Endodermal cell (in vitro differentiated cells): ENCODE measurements around the gene KIF6. TPM values are rescaled to one million over a fixed set of nuclear protein-coding genes. Genes with fewer than 3 reads are reported as not detected.

Experiments used
- DNase-seq: peaks from one replicate; pipeline ENCODE4 v3.0.0-alpha.2; 2017
- H3K27ac ChIP-seq: 2 replicates; pipeline ENCODE4 v1.5.1; 2013; ENCODE audit warnings: mild to moderate bottlenecking, low read depth, low read length, moderate library complexity
- H3K27me3 ChIP-seq: 2 replicates; pipeline ENCODE4 v1.6.1; 2013; ENCODE audit warnings: mild to moderate bottlenecking, low read length, moderate library complexity; ENCODE audit not compliant: insufficient read depth, control insufficient read depth, poor library complexity, severe bottlenecking
- H3K36me3 ChIP-seq: 2 replicates; pipeline ENCODE4 v1.7.0; 2013; ENCODE audit warnings: mild to moderate bottlenecking, low read length, moderate library complexity; ENCODE audit not compliant: control insufficient read depth, insufficient read depth
- H3K4me1 ChIP-seq: one replicate; pipeline ENCODE4 v1.7.0; 2013; ENCODE audit warnings: low read length; ENCODE audit not compliant: control insufficient read depth, insufficient read depth
- H3K4me3 ChIP-seq: 2 replicates; pipeline ENCODE4 v1.5.1; 2013; ENCODE audit warnings: mild to moderate bottlenecking, low read length, moderate library complexity
- H3K9ac ChIP-seq: 2 replicates; pipeline ENCODE4 v1.6.1; 2013; ENCODE audit warnings: mild to moderate bottlenecking, low read length, moderate library complexity; ENCODE audit not compliant: poor library complexity, severe bottlenecking; ENCODE audit errors: extremely low read depth
- H3K9me3 ChIP-seq: 2 replicates; pipeline ENCODE4 v1.6.1; 2013; ENCODE audit warnings: mild to moderate bottlenecking, low read length, moderate library complexity; ENCODE audit not compliant: control insufficient read depth
- H3K27ac Mint-ChIP-seq: 2 replicates; pipeline ENCODE4 v1.8.0; 2020; ENCODE audit warnings: mixed read lengths
- H3K27me3 Mint-ChIP-seq: 2 replicates; pipeline ENCODE4 v1.8.0; 2021; ENCODE audit warnings: mild to moderate bottlenecking, mixed read lengths; ENCODE audit not compliant: insufficient read depth
- H3K36me3 Mint-ChIP-seq: 2 replicates; pipeline ENCODE4 v1.8.0; 2020; ENCODE audit warnings: low read depth, mixed read lengths
- H3K4me1 Mint-ChIP-seq: 2 replicates; pipeline ENCODE4 v1.8.0; 2020; ENCODE audit warnings: mixed read lengths
- H3K4me3 Mint-ChIP-seq: 2 replicates; pipeline ENCODE4 v1.8.0; 2020; ENCODE audit warnings: mild to moderate bottlenecking, moderate library complexity, mixed read lengths
- H3K9me3 Mint-ChIP-seq: 2 replicates; pipeline ENCODE4 v1.8.0; 2020; ENCODE audit warnings: mild to moderate bottlenecking, mixed read lengths
- WGBS, 2 experiments: methylation state at CpG; one replicate each; pipeline versions ENCODE4 v1.1.5 to v1.1.7; 2013; ENCODE audit warnings: missing lambda C conversion rate in 2 of 2, mixed read lengths in 1 of 2; ENCODE audit not compliant: insufficient coverage in 1 of 2, insufficient read length in 1 of 2; 5-methylcytosine and 5-hydroxymethylcytosine counted together
- total RNA-seq, 2 donors: library from RNA; stranded (reverse); fragmentation: NEBNext Ultra II Directional in 1 of 2; extraction: Animal tissue kit (Norgen Biotek cat#: 25700) in 1 of 2; gene quantifications; 2 replicates in 1 of 2; 3 replicates in 1 of 2; pipeline ENCODE4 v1.2.1, GENCODE V29; 2021
- TF ChIP-seq, protein P1 (sequence below): fragments of 200-600 bp; sonication (generic); conservative IDR thresholded peaks from 2 replicates; pipeline ENCODE4 v1.5.0; 2021; ENCODE audit warnings: antibody characterized with exemption, mild to moderate bottlenecking

The KIF6 gene
- total RNA-seq, 2 donors from 2014 or later, result 0.62 to 1.1 TPM

DNA sequence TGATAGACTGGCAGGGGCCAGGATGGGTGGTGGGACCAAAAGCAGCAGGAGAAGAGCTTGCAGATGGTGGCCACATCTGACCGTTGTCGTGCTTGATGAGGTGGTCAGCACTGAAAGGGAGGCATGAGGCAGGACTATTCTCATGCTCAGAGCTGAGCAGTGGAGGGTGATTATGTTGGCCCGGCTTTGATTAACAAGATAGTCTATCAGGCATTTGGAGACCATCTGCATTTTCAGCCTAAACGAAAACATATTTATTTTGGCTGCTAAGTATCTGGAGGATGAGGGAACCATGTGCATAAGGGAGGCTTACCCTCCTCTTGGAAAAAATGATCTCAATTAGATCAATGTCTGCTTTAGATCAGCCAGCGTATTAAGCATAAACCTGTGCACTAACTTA, 261.1 kb downstream of the KIF6 start:
- Mint-ChIP-seq H3K9me3 (peaks cover 6% of the 10 kb centered on the region), H3K27me3 (peaks cover 2% of the 10 kb centered on the region), H3K36me3 (no peaks in the 10 kb centered on the region), H3K4me1 (peaks cover 14% of the 10 kb centered on the region), H3K4me3 (no peak overlapping the region), H3K27ac (no peak overlapping the region)
- Histone ChIP-seq H3K27ac (no peak overlapping the region), H3K9ac (no peak overlapping the region), H3K27me3 (no peaks in the 10 kb centered on the region), H3K4me3 (no peak overlapping the region), H3K4me1 (peaks cover 9% of the 10 kb centered on the region), H3K9me3 (peaks cover 15% of the 10 kb centered on the region), H3K36me3 (no peaks in the 10 kb centered on the region)
- TF ChIP-seq, protein P1, sequence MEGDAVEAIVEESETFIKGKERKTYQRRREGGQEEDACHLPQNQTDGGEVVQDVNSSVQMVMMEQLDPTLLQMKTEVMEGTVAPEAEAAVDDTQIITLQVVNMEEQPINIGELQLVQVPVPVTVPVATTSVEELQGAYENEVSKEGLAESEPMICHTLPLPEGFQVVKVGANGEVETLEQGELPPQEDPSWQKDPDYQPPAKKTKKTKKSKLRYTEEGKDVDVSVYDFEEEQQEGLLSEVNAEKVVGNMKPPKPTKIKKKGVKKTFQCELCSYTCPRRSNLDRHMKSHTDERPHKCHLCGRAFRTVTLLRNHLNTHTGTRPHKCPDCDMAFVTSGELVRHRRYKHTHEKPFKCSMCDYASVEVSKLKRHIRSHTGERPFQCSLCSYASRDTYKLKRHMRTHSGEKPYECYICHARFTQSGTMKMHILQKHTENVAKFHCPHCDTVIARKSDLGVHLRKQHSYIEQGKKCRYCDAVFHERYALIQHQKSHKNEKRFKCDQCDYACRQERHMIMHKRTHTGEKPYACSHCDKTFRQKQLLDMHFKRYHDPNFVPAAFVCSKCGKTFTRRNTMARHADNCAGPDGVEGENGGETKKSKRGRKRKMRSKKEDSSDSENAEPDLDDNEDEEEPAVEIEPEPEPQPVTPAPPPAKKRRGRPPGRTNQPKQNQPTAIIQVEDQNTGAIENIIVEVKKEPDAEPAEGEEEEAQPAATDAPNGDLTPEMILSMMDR, result no peak
- 90 to 92% methylated on average over 5 of the region's 5 CpGs for WGBS, 2 experiments
- DNase-seq, result no peak

DNA sequence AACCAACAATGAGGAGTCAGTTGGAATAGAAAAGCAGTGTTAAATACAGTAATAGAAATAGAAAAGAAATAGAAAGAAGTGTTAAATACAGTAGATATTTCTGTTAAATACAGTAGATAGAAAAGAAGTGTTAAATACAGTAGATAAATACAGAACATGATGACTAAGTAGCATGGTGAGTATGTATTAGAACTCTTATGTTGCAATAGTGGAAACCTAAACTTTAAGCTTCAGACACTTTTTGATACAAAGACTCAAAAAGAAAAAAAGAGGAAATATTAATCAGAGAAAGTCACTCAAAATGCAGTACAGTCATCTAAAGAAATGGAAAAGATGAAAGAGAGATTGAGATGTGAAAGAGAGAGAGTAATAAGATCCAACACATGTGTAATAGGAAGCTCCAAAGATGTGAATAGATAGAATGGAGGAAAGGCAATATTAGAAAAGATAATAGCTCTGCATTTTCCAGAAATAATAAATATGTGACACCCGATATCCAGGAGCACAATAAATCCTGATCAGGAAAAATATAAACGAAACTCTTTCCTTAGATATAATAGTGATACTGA, 271.2 kb downstream of the KIF6 start:
- no peaks in the 10 kb centered on the region for H3K4me1 Mint-ChIP-seq
- no peak overlapping the region for H3K4me3 ChIP-seq
- peaks cover 6% of the 10 kb centered on the region for H3K9me3 ChIP-seq
- no peak for DNase-seq
- H3K36me3 Mint-ChIP-seq, result peaks cover 4% of the 10 kb centered on the region
- peak overlapping the region; percentile 75 for H3K27ac Mint-ChIP-seq
- H3K36me3 ChIP-seq, result no peaks in the 10 kb centered on the region
- H3K4me3 Mint-ChIP-seq, result peak overlapping the region; percentile 61
- H3K27me3 ChIP-seq, result peaks cover 8% of the 10 kb centered on the region
- no peaks in the 10 kb centered on the region for H3K4me1 ChIP-seq
- TF ChIP-seq, protein P1, result no peak
- H3K27ac ChIP-seq, result no peak overlapping the region
- no peak overlapping the region for H3K9ac ChIP-seq
- whole genome bisulfite sequencing, 2 experiments, result 93% methylated on average over 2 of the region's 2 CpGs; no CpG with 5 or more reads in 1 of the 2 experiments
- peaks cover 18% of the 10 kb centered on the region for H3K9me3 Mint-ChIP-seq
- peaks cover 1% of the 10 kb centered on the region for H3K27me3 Mint-ChIP-seq

DNA sequence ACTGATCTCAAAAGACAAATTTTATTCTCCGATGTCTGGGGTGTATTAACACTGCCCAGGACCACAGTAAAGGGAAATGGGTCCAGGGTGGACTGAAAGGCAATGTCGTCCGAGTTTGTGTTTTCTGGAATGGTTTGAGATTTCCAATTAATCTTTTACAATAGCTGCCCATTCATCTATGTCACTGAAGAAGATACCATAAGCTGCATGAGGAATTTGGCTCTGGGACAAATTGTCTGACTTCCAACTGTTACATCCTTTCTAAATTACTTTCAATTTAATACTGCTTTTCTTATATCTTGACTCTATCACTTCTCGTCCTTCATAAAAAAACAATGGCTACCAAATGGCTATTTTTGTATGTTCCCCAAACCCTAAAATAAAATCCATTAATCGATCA, 272.0 kb downstream of the KIF6 start:
- no peak for DNase-seq
- Histone ChIP-seq H3K9me3 (peaks cover 6% of the 10 kb centered on the region), H3K4me1 (no peaks in the 10 kb centered on the region), H3K36me3 (no peaks in the 10 kb centered on the region), H3K27me3 (peaks cover 16% of the 10 kb centered on the region), H3K4me3 (no peak overlapping the region), H3K27ac (no peak overlapping the region), H3K9ac (no peak overlapping the region)
- TF ChIP-seq, protein P1, result no peak
- 91 to 92% methylated on average over 4 to 5 of the region's 5 CpGs for WGBS, 2 experiments
- Mint-ChIP-seq H3K9me3 (peaks cover 18% of the 10 kb centered on the region), H3K36me3 (peaks cover 4% of the 10 kb centered on the region), H3K4me3 (no peak overlapping the region), H3K4me1 (no peaks in the 10 kb centered on the region), H3K27me3 (peaks cover 8% of the 10 kb centered on the region), H3K27ac (no peak overlapping the region)
